NCI-H1092 treated with DMSO at 0.1 percent for 48 hours (cell line): ENCODE measurements around the gene SERTM1.
A peak's percentile ranks its signal among the peaks of the same experiment; 100 is the strongest.

Experiments
- DNase-seq: peaks from one replicate; lab custom pipeline; 2025; lab: John Stamatoyannopoulos, UW

Gene SERTM1

GRCh38 chr13:36710396-36710795 is 36.6 kb downstream of the SERTM1 start:
- no peak for DNase-seq

GRCh38 chr13:36712290-36712689 is 38.5 kb downstream of the SERTM1 start:
- no peak for DNase-seq

GRCh38 chr13:36712770-36713169 is 39.0 kb downstream of the SERTM1 start:
- DNase-seq = no peak

GRCh38 chr13:36713887-36714286 is 40.1 kb downstream of the SERTM1 start:
- no peak for DNase-seq

GRCh38 chr13:36715841-36716240 is 42.0 kb downstream of the SERTM1 start:
- DNase-seq = no peak

- DNase-seq = no peak
Observed at GRCh38 chr13:36717017-36717416, 43.2 kb downstream of the SERTM1 start.

GRCh38 chr13:36717966-36718545 is 44.2 kb downstream of the SERTM1 start:
- DNase-seq = no peak

- no peak for DNase-seq
Observed at GRCh38 chr13:36718686-36719085, 44.9 kb downstream of the SERTM1 start.

GRCh38 chr13:36724141-36724540 is 50.3 kb downstream of the SERTM1 start:
- no peak for DNase-seq

GRCh38 chr13:36725936-36726335 is 52.1 kb downstream of the SERTM1 start:
- DNase-seq = no peak

- no peak for DNase-seq
Observed at GRCh38 chr13:36728006-36728405, 54.2 kb downstream of the SERTM1 start.

GRCh38 chr13:36736119-36736726 is 62.4 kb downstream of the SERTM1 start:
- DNase-seq = peak; percentile 59

- no peak for DNase-seq
Observed at GRCh38 chr13:36737524-36738083, 63.8 kb downstream of the SERTM1 start.

GRCh38 chr13:36745436-36745835 is 71.6 kb downstream of the SERTM1 start:
- no peak for DNase-seq

GRCh38 chr13:36746051-36746450 is 72.2 kb downstream of the SERTM1 start:
- no peak for DNase-seq
